ENCODE data around the gene HYCC1. TPM values are rescaled to one million over a fixed set of nuclear protein-coding genes. Genes with fewer than 3 reads are reported as not detected.

The HYCC1 gene
- total and polyA plus RNA-seq, 2 donors (not counting 1 experiment from before 2014, with no cell fraction given) = 7.0 to 40.8 TPM

DNA sequence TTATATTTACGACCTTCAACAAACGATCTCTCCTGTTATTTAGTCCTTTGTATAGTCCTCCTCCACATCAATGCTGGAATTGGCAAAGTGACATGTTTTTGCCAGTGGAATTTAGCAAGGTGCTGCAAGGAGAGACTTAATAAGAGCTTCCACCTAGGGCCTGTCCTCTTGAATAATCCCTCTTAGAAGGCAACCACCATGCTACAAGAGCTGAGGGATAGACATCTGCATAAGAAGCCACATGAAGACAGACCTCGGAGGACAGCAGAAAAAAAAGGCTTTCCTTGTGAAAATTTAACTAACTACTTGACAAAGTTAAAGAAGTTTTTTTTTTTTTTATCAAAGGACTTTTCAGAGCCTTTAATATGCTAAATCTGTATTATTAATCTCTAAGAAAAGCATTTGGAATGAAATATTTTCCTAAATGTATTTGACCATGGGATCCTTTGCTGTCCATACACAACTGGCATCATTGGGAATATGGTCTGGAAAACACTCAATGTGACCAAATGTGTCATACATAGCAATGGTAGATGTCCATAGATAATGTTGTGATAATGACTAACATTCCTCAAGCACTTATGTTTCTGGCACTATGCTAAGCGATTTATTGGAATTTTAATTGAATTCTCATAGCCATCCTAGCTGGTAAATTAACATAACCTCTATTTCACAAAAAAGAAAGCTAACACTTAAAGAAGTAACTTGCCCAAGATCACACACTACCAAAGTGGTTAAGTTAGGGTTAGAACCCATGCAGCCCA lies 13.2 kb downstream of the HYCC1 start:
- peaks cover 27% of the 10 kb centered on the region for H4K20me1 ChIP-seq (ENCODE audit: control insufficient read depth, insufficient read depth, low read length, poor library complexity, severe bottlenecking)
- peaks cover 90% of the 10 kb centered on the region for H3K79me2 ChIP-seq (ENCODE audit: control insufficient read depth, insufficient read depth, low read length)
- H3K36me3 ChIP-seq (replicated peaks in 1 of 2; ENCODE audit: control extremely low read depth in 1 of 2, control insufficient read depth in 1 of 2, extremely low read depth in 1 of 2, insufficient read depth in 2 of 2, low read length in 1 of 2) = no peaks in the 10 kb centered on the region
- Mint-ChIP-seq H3K27ac (no peak overlapping the region), H3K9me3 (ENCODE audit: insufficient read depth) (no peaks in the 10 kb centered on the region), H3K4me1 (peaks cover 63% of the 10 kb centered on the region), H3K27me3 (no peaks in the 10 kb centered on the region), H3K4me3 (no peak overlapping the region)
- no peak overlapping the region for H2AFZ ChIP-seq (ENCODE audit: insufficient read depth, low read depth, low read length, poor library complexity, severe bottlenecking)
- no peaks in the 10 kb centered on the region for H3K9me3 ChIP-seq (ENCODE audit: control extremely low read depth in 1 of 3, control insufficient read depth in 2 of 3, insufficient read depth in 1 of 3, low read length in 2 of 3)
- ChIA-PET POLR2A (no interaction called here), CTCF (interaction anchor here (0.7 kb wide), 1 partner anchor 10 kb away, joined by 3 read pairs; no protein-coding TSS in a partner anchor)
- DNase-seq (no peak), ATAC-seq (ENCODE audit: low read depth) (no peak)
- H3K27me3 ChIP-seq (replicated peaks in 1 of 4; ENCODE audit: control extremely low read depth in 1 of 4, control insufficient read depth in 3 of 4, insufficient read depth in 4 of 4, low read length in 3 of 4) = no peaks in the 10 kb centered on the region
- peak overlapping the region in 1 of 2 donors; percentile 63 for H3K27ac ChIP-seq (ENCODE audit: low read length in 2 of 2)
- WGBS (ENCODE audit: insufficient coverage) = no CpG with 5 or more reads among the region's 4 CpGs
- H3K4me1 ChIP-seq (ENCODE audit: control insufficient read depth in 2 of 2, insufficient read depth in 2 of 2, low read length in 2 of 2) = peaks cover 17 to 52% of the 10 kb centered on the region in 2 donors
- no peak overlapping the region for H3K9ac ChIP-seq (ENCODE audit: low read length)
- no peak overlapping the region for H3K4me3 ChIP-seq (ENCODE audit: control extremely low read depth in 1 of 5, extremely low read depth in 1 of 5, insufficient read depth in 1 of 5, low read depth in 2 of 5, low read length in 4 of 5)
- peak overlapping the region; percentile 57 for H3K4me2 ChIP-seq (replicated peaks; ENCODE audit: low read depth, low read length, poor library complexity, severe bottlenecking)
- intact Hi-C loops (cut with micrococcal nuclease) = no loop called here
- no peak for TF ChIP-seq EZH2 (IDR thresholded peaks at IDR 0.05; ENCODE audit: borderline replicate concordance, insufficient read depth, low read depth, low read length, poor library complexity, severe bottlenecking)
- TF ChIP-seq, protein P1, sequence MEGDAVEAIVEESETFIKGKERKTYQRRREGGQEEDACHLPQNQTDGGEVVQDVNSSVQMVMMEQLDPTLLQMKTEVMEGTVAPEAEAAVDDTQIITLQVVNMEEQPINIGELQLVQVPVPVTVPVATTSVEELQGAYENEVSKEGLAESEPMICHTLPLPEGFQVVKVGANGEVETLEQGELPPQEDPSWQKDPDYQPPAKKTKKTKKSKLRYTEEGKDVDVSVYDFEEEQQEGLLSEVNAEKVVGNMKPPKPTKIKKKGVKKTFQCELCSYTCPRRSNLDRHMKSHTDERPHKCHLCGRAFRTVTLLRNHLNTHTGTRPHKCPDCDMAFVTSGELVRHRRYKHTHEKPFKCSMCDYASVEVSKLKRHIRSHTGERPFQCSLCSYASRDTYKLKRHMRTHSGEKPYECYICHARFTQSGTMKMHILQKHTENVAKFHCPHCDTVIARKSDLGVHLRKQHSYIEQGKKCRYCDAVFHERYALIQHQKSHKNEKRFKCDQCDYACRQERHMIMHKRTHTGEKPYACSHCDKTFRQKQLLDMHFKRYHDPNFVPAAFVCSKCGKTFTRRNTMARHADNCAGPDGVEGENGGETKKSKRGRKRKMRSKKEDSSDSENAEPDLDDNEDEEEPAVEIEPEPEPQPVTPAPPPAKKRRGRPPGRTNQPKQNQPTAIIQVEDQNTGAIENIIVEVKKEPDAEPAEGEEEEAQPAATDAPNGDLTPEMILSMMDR (IDR thresholded peaks at IDR 0.05) = no peak

DNA sequence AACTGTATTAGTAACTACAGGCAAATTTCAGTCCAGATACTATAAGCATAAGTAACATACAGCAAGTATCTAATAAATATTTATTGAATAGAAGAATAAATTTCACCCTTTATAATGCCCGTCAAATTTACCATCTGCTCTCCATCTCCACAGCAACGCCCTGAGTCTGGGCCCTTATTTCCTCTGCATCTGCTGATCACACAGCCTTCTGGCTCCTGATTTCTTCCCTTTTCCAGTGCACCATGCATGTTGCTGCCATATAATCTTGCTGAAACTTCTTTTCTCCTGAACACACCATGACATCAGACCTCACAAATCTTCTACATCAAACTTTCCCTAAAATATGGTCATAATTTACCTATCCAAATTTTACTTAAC lies 15.4 kb downstream of the HYCC1 start:
- H3K4me3 Mint-ChIP-seq = no peak overlapping the region

More for the DNA sequence above, 15.4 kb downstream of the HYCC1 start:
- 77% methylated on average over 2 of the region's 2 CpGs for WGBS (ENCODE audit: insufficient coverage)
- Mint-ChIP-seq H3K27ac (no peak overlapping the region), H3K27me3 (no peaks in the 10 kb centered on the region), H3K9me3 (ENCODE audit: insufficient read depth) (no peaks in the 10 kb centered on the region), H3K4me1 (peaks cover 60% of the 10 kb centered on the region)
- Histone ChIP-seq H3K27ac (ENCODE audit: low read length in 2 of 2) (no peak overlapping the region), H3K9ac (ENCODE audit: low read length) (no peak overlapping the region), H2AFZ (ENCODE audit: insufficient read depth, low read depth, low read length, poor library complexity, severe bottlenecking) (no peak overlapping the region), H3K27me3 (replicated peaks in 1 of 4; ENCODE audit: control extremely low read depth in 1 of 4, control insufficient read depth in 3 of 4, insufficient read depth in 4 of 4, low read length in 3 of 4) (no peaks in the 10 kb centered on the region), H3K79me2 (ENCODE audit: control insufficient read depth, insufficient read depth, low read length) (peaks cover 90% of the 10 kb centered on the region), H4K20me1 (ENCODE audit: control insufficient read depth, insufficient read depth, low read length, poor library complexity, severe bottlenecking) (peaks cover 47% of the 10 kb centered on the region), H3K36me3 (replicated peaks in 1 of 2; ENCODE audit: control extremely low read depth in 1 of 2, control insufficient read depth in 1 of 2, extremely low read depth in 1 of 2, insufficient read depth in 2 of 2, low read length in 1 of 2) (peaks cover 0 to 4% of the 10 kb centered on the region in 2 experiments), H3K4me3 (ENCODE audit: control extremely low read depth in 1 of 5, extremely low read depth in 1 of 5, insufficient read depth in 1 of 5, low read depth in 2 of 5, low read length in 4 of 5) (no peak overlapping the region), H3K4me2 (replicated peaks; ENCODE audit: low read depth, low read length, poor library complexity, severe bottlenecking) (no peak overlapping the region), H3K9me3 (ENCODE audit: control extremely low read depth in 1 of 3, control insufficient read depth in 2 of 3, insufficient read depth in 1 of 3, low read length in 2 of 3) (no peaks in the 10 kb centered on the region), H3K4me1 (ENCODE audit: control insufficient read depth in 2 of 2, insufficient read depth in 2 of 2, low read length in 2 of 2) (peaks cover 16 to 43% of the 10 kb centered on the region in 2 donors)
- ATAC-seq (ENCODE audit: low read depth) (no peak), DNase-seq (no peak)
- ChIA-PET CTCF (interaction anchor here (2.4 kb wide), 1 partner anchor 57 kb away, joined by 8 read pairs; no protein-coding TSS in a partner anchor), POLR2A (no interaction called here)
- intact Hi-C loops (cut with micrococcal nuclease) = no loop called here
- no peak for TF ChIP-seq EZH2 (IDR thresholded peaks at IDR 0.05; ENCODE audit: borderline replicate concordance, insufficient read depth, low read depth, low read length, poor library complexity, severe bottlenecking)

Data from B cell (primary cell).